ENCODE measurements around the gene PSMA5.
"Not testable (repeated sequence)": the region's sequence is repeated elsewhere in the genome, so short reads cannot be mapped to it uniquely, and the experiment has no call there.

Gene PSMA5

GRCh38 chr1:109392037-109392787 is 34.0 kb downstream of the PSMA5 start:
- peak; percentile 74 for DNase-seq (ENCODE audit: low spot score)

- no peak for DNase-seq (ENCODE audit: low spot score)
Observed at GRCh38 chr1:109391626-109392025, 34.6 kb downstream of the PSMA5 start.

GRCh38 chr1:109391157-109391556 is 35.1 kb downstream of the PSMA5 start:
- DNase-seq (ENCODE audit: low spot score): no peak

- DNase-seq (ENCODE audit: low spot score): no peak
Observed at GRCh38 chr1:109389638-109390341, 36.5 kb downstream of the PSMA5 start.

GRCh38 chr1:109388884-109389637 is 37.2 kb downstream of the PSMA5 start:
- no peak for DNase-seq (ENCODE audit: low spot score)

GRCh38 chr1:109388208-109388711 is 38.0 kb downstream of the PSMA5 start:
- no peak for DNase-seq (ENCODE audit: low spot score)

- no peak for DNase-seq (ENCODE audit: low spot score)
Observed at GRCh38 chr1:109386054-109386717, 40.1 kb downstream of the PSMA5 start.

DNA sequence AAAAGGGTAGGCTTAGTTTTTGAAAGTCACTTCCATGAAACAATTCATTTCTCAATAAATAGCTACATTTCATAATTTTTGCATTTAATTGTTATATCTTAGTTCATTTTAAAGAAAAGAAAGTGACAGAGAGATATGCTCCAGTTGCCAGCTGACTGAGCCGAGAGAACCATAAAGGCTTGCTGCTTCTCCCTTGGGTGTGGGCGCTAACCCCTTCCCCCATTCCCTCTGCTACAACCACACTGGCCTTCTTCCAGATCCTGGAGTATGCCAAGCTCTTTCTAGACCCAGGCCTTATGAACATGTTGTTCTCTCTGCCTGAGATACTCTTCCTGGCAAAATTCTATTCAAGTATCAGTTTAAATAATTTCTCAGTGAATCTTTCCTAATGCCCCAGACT is 40.8 kb downstream of the PSMA5 start:
- no peak for DNase-seq (ENCODE audit: low spot score)

- peak; percentile 74 for DNase-seq (ENCODE audit: low spot score)
Observed at GRCh38 chr1:109383854-109384253, 42.4 kb downstream of the PSMA5 start.

DNA sequence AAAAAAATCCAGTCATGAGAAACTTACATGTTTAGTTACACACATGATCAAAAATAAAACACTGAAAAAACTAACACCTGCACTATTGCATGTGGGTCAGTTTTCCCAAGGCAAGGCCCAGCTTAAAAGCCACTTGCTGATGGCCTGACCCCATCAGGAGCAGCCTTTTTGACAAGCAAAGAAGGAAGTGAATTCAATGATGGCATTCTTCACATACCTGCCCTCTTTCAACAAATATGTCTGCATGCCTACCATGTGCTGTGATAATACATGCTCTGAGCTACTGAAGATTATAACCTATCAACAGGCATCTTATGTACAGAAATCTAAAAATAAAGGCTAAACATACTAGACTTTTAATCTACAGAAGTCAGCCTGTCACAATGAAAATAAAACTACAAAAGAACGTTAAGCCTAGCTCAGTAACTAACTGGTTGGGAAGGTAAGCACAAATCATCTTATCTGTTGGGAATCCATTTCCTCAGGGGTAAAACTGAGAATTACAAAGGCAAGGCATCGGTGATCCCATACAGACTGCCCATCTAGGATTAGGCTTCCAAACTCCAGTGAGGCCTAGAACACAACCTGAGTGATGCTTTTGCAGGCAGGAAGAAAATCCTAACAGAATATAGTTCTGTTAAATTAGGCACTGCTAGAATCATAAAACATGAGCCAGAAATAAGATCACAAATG is 43.0 kb downstream of the PSMA5 start:
- DNase-seq (ENCODE audit: low spot score): no peak

GRCh38 chr1:109381573-109381972 is 44.7 kb downstream of the PSMA5 start:
- DNase-seq (ENCODE audit: low spot score): no peak

DNA sequence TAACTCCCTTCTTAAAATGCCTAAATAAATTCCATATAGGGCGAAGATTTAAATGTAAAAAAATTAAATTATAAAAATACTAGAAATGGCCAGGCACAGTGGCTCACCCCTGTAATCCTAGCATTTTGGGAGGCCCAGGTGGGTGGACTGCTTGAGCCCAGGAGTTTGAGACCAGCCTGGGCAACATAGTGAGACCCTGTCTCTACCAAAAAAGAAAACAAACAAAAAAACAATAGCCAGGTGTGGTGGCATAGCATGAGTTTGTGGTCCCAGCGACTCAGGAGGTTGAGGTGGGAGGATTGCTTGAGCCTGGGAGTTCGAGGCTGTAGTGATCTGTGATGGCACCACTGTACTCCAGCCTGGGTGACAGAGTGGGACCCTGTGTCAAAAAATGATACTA is 46.3 kb downstream of the PSMA5 start:
- no peak for DNase-seq (ENCODE audit: low spot score)

GRCh38 chr1:109379422-109379821 is 46.8 kb downstream of the PSMA5 start:
- no peak for DNase-seq (ENCODE audit: low spot score)

DNA sequence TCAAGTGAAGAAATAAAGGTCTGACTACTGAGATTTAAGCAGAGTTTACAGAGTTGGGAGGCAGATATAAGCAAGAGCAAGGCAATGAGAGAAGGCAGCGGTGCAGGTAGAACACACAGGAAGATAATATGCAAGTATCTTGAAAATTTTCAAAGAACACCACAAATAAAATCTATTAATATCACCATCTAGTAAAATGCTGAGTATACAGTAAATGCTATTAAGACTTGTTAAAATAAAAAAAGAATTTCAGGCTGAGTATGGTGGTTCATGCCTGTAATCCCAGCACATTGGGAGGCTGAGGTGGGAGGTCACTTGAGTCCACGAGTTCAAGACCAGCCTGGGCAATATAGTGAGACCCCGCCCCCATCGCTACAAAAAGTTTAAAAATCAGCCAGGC is 48.5 kb downstream of the PSMA5 start:
- no peak for DNase-seq (ENCODE audit: low spot score)

DNA sequence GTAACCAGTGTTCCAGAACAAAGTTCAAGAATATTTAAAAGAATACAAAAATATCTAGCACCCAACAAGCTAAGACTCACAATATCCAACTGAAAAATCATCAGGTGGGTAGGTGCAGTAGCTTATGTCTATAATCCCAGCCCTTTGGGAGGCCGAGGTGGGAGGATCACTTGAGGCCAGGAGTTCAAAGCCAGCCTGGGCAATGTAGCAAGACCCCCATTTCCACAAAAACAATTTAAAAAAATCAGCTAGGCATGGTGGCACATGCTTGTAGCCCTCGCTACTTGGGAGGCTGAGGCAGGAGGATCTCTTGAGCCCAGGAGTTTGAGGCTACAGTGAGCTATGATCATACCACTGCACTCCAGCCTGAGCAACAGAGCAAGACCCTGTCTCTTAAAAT is 52.6 kb downstream of the PSMA5 start:
- not testable (repeated sequence) for DNase-seq (ENCODE audit: low spot score)

GRCh38 chr1:109373126-109373525 is 53.1 kb downstream of the PSMA5 start:
- no peak for DNase-seq (ENCODE audit: low spot score)

DNA sequence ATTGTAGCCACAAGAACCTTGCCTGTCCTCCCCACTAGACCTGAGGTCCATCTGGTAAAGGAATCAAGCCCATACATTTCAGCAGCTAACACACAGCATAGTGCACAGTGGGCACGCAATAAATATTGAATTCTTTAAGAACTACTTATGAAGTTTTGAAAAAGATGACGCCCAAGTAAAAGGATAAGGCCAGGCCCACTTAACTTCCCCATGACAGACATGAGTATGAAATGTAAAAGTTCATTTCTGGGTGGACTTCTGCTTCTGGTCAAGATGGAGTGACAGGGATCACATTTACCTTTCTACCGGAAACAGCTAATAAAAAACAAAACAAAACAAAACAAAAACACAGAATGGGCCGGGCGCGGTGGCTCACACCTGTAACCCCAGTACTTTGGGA is 54.0 kb downstream of the PSMA5 start:
- DNase-seq (ENCODE audit: low spot score): no peak

DNA sequence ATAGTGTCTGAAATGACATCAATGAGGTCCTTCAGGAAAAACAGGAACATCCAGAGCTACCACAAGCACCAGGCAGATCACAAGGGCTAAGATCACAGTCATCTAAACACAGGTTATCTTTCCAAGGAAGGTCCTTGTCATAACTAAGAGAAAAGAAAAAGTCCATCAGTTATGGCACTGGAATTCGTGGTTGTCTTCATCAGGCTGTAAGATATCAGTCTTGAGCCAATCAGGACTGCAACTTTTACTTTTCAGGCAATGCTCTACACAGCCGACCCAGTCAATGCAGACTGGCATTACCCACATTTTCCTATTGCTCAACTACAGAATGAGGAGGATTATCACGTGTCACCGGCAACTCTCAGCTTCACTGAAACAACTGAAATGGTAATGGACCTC is 54.9 kb downstream of the PSMA5 start:
- DNase-seq (ENCODE audit: low spot score): no peak

DNA sequence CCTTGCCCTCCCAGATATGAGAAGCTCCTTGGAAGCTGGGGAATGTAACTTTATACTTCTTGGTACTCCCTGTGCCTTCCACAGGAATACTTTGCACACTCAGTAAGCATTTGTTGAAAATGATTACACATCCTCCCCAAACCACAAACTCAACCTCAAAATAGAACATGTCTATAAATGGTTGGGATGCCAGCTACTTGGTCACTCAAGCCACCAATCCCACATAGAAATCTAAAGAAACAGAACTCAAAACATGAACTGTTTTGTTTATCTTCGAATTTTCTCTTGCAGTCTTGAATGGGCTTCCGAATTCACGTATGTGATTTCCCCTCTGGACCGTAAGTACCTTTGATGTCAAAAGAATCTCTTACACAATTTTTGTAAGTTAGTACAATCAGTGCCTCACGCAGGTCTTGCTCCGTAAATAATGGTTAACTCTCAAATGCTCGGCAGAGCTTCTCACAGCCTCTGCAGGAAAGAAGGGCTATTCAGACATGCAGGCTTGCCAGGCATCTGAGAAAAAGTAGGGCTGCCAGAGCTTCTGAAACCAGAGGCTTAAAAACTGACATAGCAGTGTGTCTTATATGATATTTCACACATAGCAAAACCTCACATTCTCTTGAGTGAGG is 55.4 kb downstream of the PSMA5 start:
- no peak for DNase-seq (ENCODE audit: low spot score)

DNA sequence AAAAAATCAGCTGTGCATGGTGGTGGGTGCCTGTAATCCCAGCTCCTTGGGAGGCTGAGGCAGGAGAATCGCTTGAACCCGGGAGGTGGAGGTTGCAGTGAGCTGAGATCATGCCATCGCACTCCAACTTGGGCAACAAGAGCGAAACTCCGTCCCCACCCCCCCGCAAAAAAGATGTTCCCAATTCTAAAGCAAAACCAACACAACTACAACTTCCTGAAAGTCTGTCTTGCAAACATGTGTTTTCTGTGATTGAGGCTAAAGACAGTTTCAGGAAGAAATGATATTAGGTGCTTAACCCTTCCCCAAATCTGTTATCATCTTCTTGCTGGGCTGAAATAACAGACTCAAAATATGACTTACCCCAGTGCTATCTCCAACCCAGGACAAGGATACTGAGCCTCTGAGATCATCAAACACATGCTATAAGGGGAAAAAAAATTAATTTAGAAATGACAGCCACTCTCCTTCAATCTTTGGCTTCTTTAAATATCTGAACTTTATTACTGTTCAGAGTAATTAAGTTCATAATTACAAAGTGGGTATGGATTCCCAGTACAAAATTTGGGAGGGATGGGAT is 57.0 kb downstream of the PSMA5 start:
- DNase-seq (ENCODE audit: low spot score): no peak

DNA sequence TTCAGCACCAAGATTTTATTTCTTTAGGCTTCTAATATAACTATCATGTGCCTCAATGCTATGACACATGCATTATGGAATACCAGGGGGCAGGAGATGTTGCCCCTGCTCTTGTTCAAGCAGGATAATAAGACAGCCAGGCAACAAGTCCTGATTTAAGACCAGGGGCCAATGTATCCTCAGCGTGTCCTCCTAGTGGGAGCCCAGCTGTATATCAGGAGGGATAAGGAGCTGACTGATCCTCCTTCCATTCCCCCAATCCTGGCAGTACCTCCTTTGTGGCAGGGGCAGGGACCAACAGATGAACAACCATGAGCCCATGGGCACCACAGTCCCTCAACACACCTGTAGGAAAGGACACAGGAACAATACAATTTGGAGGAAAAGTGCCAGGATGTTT is 57.8 kb downstream of the PSMA5 start:
- no peak for DNase-seq (ENCODE audit: low spot score)

Data from putamen (tissue), 1 donor.